ENCODE data around the gene TPSG1.
"Not testable (repeated sequence)": the region's sequence is repeated elsewhere in the genome, so short reads cannot be mapped to it uniquely, and the experiment has no call there.

The TPSG1 gene

GRCh38 chr16:1225051-1225451 is at the start of gene TPSG1:
TPSG1 (minus strand) TSS chr16:1225268; CDS start chr16:1225252, 16 bp downstream.
- H3K27ac Mint-ChIP-seq: no peak within 1 kb of the TSS
- peaks cover 5% of the 10 kb centered on the region for H3K4me1 Mint-ChIP-seq
- no peak within 1 kb of the TSS for H3K4me3 Mint-ChIP-seq
- no peak for TF ChIP-seq CTCF (IDR thresholded peaks at IDR 0.05; ENCODE audit: unreplicated experiment in 3 of 3)
- H3K9me3 Mint-ChIP-seq: no peaks in the 10 kb centered on the region
- peaks cover 7% of the 10 kb centered on the region for H3K27me3 Mint-ChIP-seq (ENCODE audit: low read depth)
- peaks cover 9% of the 10 kb centered on the region for H3K36me3 Mint-ChIP-seq (ENCODE audit: low read depth)

- Mint-ChIP-seq H3K9me3 (no peaks in the 10 kb centered on the region), H3K36me3 (ENCODE audit: low read depth) (no peaks in the 10 kb centered on the region), H3K4me3 (no peak overlapping the region), H3K27ac (peak overlapping the region in 1 of 3 experiments; percentile 71), H3K4me1 (peaks cover 32% of the 10 kb centered on the region), H3K27me3 (ENCODE audit: low read depth) (peaks cover 30% of the 10 kb centered on the region)
- no peak for TF ChIP-seq CTCF (IDR thresholded peaks at IDR 0.05; ENCODE audit: unreplicated experiment in 3 of 3)
Observed at GRCh38 chr16:1274767-1275166, 49.7 kb upstream of the TPSG1 start.

- H3K36me3 Mint-ChIP-seq (ENCODE audit: low read depth): no peaks in the 10 kb centered on the region
- H3K27me3 Mint-ChIP-seq (ENCODE audit: low read depth): peaks cover 38% of the 10 kb centered on the region
- TF ChIP-seq CTCF (IDR thresholded peaks at IDR 0.05; ENCODE audit: unreplicated experiment in 3 of 3): no peak
- no peak overlapping the region for H3K4me3 Mint-ChIP-seq
- no peak overlapping the region for H3K27ac Mint-ChIP-seq
- peaks cover 33% of the 10 kb centered on the region for H3K4me1 Mint-ChIP-seq
- H3K9me3 Mint-ChIP-seq: peaks cover 2% of the 10 kb centered on the region
Observed at GRCh38 chr16:1273816-1274215, 48.7 kb upstream of the TPSG1 start.

GRCh38 chr16:1272453-1273198 is 47.6 kb upstream of the TPSG1 start:
- TF ChIP-seq CTCF (IDR thresholded peaks at IDR 0.05; ENCODE audit: unreplicated experiment in 3 of 3): no peak
- Mint-ChIP-seq H3K4me1 (peaks cover 33% of the 10 kb centered on the region), H3K9me3 (peaks cover 2% of the 10 kb centered on the region), H3K27me3 (ENCODE audit: low read depth) (peaks cover 37% of the 10 kb centered on the region), H3K27ac (peak overlapping the region in 1 of 3 experiments; percentile 2), H3K36me3 (ENCODE audit: low read depth) (no peaks in the 10 kb centered on the region), H3K4me3 (peak overlapping the region in 1 of 3 experiments; percentile 30)

GRCh38 chr16:1271724-1272413 is 46.8 kb upstream of the TPSG1 start:
- H3K27me3 Mint-ChIP-seq (ENCODE audit: low read depth): peaks cover 34% of the 10 kb centered on the region
- H3K36me3 Mint-ChIP-seq (ENCODE audit: low read depth); H3K9me3 Mint-ChIP-seq: not testable (repeated sequence)
- peak overlapping the region in 1 of 3 experiments; percentile 77 for H3K27ac Mint-ChIP-seq
- H3K4me1 Mint-ChIP-seq: peaks cover 33% of the 10 kb centered on the region
- peak overlapping the region in 1 of 3 experiments; percentile 32 for H3K4me3 Mint-ChIP-seq

GRCh38 chr16:1271380-1271723 is 46.3 kb upstream of the TPSG1 start:
- H3K36me3 Mint-ChIP-seq (ENCODE audit: low read depth): no peaks in the 10 kb centered on the region
- H3K9me3 Mint-ChIP-seq: peaks cover 2% of the 10 kb centered on the region
- TF ChIP-seq CTCF (IDR thresholded peaks at IDR 0.05; ENCODE audit: unreplicated experiment in 3 of 3): no peak
- peak overlapping the region in 1 of 3 experiments; percentile 56 for H3K27ac Mint-ChIP-seq
- peaks cover 33% of the 10 kb centered on the region for H3K4me1 Mint-ChIP-seq
- H3K27me3 Mint-ChIP-seq (ENCODE audit: low read depth): peaks cover 36% of the 10 kb centered on the region
- peak overlapping the region in 1 of 3 experiments; percentile 32 for H3K4me3 Mint-ChIP-seq

GRCh38 chr16:1269418-1269817 is 44.4 kb upstream of the TPSG1 start:
- not testable (repeated sequence) for H3K36me3 Mint-ChIP-seq (ENCODE audit: low read depth); H3K9me3 Mint-ChIP-seq; H3K4me3 Mint-ChIP-seq

More at GRCh38 chr16:1269418-1269817, 44.4 kb upstream of the TPSG1 start:
- H3K4me1 Mint-ChIP-seq: peaks cover 21% of the 10 kb centered on the region
- H3K27ac Mint-ChIP-seq: peak overlapping the region in 1 of 3 experiments; percentile 81
- peaks cover 28% of the 10 kb centered on the region for H3K27me3 Mint-ChIP-seq (ENCODE audit: low read depth)
